Activated CD8-positive, alpha-beta memory T cell treated with anti-CD3 and anti-CD28 coated beads, Interleukin-2, amount 50 U/mL, for 24 hours (primary cell): ENCODE data around the gene SRF.
"Not testable (repeated sequence)": the region's sequence is repeated elsewhere in the genome, so short reads cannot be mapped to it uniquely, and the experiment has no call there.

Source experiments
- DNase-seq: peaks from one replicate; pipeline ENCODE4 v3.0.0-alpha.2; 2020; ENCODE audit errors: extremely low read depth

The SRF gene

DNA sequence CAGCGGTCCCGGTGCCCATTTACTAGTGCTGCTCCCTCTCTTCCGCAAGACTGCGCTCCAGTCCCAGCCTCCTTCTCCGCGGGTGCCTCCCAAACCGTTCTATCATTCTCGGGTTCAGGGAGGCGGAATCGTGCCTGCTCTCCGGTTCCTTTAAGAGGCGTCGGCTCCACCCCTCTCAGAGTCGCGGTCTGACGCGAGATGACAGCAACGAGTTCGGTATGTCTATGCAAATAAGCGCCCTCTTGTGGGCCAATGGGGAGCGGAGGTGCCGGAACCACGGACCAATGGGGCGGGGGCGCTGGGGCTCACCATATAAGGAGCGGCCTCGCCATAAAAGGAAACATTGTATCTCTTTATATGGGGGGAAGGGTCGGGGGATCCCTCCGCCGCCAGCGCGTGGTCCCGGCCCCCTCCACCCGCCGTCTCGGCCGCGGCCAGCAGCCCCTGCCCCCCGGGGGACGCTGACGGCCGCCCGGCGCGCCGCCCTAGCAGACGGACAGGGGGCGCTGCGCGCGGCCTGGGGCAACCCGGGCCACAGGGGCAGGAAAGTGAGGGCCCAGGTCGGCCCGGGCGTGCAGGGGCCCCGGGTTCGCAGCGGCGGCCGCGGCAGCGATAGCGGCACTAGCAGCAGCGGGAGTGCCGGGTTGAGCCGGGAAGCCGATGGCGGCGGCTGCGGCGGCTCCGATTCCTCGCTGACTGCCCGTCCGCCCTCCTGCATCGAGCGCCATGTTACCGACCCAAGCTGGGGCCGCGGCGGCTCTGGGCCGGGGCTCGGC, at the start of gene SRF:
SRF (plus strand) TSS at position 339 of the 776 bp plus-strand sequence; CDS start at position 727, 388 bp downstream.
- peak; percentile 99 for DNase-seq

- no peak for DNase-seq
Measured at GRCh38 chr6:43122146-43122545, 48.9 kb upstream of the SRF start.

GRCh38 chr6:43123461-43124314, 47.4 kb upstream of the SRF start:
- DNase-seq = no peak

- DNase-seq = no peak
Measured at GRCh38 chr6:43124481-43124880, 46.6 kb upstream of the SRF start.

DNA sequence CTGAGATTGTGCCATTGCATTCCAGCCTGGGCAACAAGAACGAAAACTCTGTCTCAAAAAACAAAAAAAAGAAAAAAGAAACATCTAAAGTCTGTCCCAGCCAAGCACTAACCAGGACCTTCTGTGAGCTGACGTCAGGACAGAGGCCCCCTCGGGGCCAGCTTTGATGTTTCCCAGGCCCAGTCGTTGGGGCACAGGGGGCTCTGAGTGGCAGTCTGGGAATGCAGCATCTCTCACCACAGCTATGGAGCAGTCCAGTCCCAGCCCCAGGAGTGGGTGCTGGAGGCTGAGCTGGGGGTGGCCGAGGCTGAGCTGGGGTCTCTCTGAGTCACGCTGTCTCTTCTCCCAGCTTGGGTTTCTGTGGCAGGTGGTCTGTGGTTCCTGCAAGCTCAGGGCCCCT, 46.0 kb upstream of the SRF start:
- DNase-seq = no peak

- no peak for DNase-seq
Measured at GRCh38 chr6:43125555-43125954, 45.5 kb upstream of the SRF start.

GRCh38 chr6:43127180-43127579, 43.9 kb upstream of the SRF start:
- DNase-seq = no peak

GRCh38 chr6:43127877-43128276, 43.2 kb upstream of the SRF start:
- no peak for DNase-seq

DNA sequence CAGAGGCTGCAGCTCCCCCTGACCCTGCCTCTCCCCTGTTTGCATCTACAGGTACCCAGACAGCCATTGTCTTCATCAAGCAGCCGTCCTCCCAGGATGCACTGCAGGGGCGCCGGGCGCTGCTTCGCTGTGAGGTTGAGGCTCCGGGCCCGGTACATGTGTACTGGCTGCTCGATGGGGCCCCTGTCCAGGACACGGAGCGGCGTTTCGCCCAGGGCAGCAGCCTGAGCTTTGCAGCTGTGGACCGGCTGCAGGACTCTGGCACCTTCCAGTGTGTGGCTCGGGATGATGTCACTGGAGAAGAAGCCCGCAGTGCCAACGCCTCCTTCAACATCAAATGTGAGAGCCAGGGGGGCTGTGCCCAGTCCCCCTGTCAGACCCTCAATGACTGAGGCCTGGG, 42.1 kb upstream of the SRF start:
- no peak for DNase-seq

DNA sequence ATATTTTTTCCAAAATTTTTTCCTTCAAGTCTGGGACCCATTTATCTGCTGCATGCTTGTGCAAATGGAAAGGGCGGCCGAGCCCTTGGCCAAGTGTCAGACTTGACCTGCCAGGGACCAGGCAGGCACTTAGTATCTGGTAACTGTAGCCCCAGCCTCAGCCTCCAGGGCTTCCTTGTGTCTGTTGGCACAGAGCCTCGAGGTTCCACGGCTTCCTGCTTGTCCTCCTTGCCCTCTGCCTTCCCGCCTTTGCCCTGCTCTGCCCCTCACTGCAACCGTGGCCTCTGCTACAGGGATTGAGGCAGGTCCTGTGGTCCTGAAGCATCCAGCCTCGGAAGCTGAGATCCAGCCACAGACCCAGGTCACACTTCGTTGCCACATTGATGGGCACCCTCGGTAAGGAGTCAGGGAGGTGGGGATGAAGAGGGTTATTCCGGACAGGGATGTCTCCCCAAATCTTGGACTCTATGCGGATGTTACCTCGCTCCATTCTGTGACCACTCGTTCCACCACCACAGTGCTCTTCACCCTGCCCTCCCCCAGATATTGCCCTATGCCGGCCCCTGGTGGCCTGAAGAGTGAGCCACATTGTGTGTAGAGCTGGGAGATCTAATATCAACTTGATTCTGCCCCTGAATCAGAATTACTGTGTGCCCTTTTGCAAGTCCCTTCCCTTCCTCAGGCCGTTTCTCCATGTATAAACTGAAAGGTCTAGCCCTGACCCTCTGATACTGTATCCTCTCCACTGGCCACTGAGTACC, 41.5 kb upstream of the SRF start:
- DNase-seq = no peak

DNA sequence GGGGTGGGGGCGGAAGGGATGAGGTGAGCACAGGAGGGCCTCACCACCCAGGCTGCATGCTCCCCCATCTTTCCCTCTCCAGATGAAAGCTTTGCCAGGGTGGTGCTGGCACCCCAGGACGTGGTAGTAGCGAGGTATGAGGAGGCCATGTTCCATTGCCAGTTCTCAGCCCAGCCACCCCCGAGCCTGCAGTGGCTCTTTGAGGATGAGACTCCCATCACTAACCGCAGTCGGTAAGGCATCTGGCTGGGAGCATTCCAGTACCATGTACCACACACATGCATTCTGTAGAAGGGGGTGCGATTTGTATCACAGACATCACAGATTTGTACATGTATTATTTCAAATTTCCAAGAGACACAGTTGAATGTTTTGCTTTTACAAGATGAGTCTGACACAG, 40.6 kb upstream of the SRF start:
- no peak for DNase-seq

DNA sequence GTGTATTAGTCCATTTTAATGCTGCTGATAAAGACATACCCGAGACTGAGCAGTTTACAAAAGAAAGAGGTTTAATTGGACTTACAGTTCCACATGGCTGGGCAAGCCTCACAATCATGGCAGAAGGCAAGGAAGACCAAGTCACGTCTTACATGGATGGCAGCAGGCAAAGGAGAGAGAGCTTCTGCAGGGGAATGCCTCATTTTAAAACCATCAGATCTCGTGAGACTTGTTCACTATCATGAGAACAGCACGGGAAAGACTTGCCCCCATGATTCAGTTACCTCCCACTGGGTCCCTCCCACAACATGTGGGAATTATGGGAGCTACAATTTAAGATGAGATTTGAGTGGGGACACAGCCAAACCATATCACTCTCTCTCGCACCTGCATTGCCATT, 39.7 kb upstream of the SRF start:
- DNase-seq = not testable (repeated sequence)

DNA sequence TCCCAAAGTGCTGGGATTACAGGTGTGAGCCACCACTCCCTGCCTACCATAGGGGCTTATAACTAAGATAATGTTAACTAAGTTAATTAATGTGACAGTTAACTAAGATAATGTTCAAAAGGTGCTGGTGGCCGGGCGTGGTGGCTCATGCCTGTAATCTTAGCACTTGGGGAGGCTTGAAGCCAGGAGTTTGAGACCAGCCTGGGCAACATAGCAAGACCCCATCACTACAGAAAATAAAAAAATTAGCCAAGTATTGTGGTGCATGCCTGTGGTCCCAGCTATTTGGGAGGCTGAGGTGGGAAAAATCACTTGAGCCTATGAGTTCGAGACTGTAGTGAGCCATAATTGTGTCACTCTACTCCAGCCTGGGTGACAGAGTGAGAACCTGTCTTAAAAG, 32.8 kb upstream of the SRF start:
- no peak for DNase-seq

DNA sequence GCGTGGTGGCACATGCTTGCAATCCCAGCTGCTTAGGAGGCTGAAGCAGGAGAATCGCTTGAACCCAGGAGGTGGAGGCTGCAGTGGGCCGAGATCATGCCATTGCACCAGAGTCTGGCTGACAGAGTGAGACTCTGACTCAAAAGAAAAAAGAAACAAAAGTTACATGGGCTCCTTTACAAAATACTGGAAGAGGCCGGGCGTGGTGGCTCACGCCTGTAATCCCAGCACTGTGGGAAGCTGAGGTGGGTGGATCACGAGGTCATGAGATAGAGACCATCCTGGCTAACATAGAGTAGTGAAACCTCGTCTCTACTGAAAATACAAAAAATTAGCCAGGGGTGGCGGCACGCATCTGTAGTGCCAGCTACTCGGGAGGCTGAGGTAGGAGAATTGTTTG, 31.1 kb upstream of the SRF start:
- not testable (repeated sequence) for DNase-seq

DNA sequence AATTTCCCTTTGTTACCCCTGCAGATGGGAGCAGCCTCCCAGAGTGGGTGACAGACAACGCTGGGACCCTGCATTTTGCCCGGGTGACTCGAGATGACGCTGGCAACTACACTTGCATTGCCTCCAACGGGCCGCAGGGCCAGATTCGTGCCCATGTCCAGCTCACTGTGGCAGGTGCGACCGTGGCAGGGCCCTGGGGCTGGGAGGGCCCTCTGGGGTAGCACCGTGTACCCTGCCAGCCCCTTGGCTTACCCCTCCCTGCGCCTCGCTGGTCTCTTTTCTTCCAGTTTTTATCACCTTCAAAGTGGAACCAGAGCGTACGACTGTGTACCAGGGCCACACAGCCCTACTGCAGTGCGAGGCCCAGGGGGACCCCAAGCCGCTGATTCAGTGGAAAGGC, 29.4 kb upstream of the SRF start:
- no peak for DNase-seq

DNA sequence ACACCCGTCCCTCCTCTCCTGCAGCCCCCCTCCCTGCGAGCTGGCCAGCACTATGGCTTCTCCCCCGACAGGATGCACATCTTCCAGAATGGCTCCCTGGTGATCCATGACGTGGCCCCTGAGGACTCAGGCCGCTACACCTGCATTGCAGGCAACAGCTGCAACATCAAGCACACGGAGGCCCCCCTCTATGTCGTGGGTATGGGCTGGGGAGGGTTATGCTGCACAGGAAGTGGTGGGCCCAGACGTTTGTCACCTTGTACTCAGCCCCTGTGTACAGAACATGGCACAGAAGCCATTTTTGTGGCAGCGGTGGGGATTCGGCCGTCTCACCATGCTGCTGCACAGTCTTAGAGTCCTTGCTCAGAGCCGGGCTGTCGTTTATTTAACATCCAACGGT, 29.0 kb upstream of the SRF start:
- DNase-seq = no peak

DNA sequence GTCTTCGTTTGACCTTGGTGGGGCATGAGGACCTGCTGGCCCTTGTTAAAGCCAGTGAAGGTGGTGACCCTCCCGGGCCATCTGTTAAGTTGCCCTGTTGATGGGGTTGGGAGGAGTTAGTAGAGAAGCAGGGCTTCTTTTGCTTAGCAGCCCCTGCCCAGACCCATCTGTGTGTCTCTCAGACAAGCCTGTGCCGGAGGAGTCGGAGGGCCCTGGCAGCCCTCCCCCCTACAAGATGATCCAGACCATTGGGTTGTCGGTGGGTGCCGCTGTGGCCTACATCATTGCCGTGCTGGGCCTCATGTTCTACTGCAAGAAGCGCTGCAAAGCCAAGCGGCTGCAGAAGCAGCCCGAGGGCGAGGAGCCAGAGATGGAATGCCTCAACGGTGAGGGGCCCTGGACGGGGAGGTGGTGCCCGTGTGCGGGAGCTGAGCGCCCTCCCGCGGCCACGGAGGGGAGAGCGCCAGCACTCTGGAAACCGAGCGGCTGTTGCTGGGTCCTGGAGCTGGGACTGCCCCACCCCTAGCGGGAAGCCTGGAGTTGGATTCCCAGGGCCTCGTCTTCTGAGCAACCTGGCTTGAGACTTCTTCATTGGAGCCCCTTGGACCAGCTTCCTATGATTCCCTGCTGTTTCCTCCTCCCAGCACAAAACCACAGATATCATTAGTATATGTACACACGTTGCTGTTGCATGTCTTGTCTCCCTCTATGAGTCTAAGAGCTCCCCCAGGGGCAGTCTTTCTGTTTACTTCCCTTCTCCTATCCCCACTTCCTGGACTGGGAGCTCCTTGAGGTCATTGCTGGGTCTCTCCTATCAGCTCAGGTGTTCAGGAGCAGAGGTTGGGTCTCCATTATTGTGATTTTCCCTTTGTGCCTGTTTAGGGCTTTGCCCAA, 27.6 kb upstream of the SRF start:
- DNase-seq = peak; percentile 31

DNA sequence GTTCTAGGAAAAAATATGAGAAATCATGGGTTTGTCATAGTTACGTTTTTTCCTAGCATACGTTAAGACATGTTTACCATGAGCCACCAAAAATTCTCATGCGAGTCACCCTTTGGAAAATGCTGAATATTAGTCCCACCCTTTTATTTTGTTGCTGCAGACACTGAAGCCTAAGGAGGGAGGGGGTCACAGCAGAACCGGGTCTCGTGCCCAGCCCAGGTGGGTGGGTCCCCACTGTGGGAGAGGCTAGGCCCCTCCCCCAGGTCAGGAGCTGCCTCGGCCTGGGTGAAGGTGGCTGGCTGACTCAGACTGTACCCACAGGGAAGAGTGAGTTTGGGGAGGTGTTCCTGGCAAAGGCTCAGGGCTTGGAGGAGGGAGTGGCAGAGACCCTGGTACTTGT, 26.2 kb upstream of the SRF start:
- DNase-seq = no peak

DNA sequence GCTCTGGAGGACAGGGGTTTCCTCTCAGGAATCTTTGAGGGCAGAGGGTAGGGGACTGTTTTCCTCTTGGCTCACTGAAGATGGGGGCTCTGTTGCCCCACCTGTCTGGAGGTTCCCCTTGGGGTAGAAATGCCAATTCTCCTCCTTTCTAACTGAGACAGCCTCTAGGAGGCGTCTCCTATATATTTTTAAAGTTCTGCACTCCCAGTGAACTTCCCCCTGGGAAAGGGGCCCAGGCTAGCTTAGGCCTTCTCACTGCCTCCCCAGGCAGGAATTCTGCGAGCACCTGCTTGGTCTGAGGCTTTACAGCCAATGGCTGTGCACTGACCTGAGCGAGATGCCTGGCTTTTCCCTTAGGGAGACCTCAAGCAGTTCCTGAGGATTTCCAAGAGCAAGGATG, 24.8 kb upstream of the SRF start:
- no peak for DNase-seq

DNA sequence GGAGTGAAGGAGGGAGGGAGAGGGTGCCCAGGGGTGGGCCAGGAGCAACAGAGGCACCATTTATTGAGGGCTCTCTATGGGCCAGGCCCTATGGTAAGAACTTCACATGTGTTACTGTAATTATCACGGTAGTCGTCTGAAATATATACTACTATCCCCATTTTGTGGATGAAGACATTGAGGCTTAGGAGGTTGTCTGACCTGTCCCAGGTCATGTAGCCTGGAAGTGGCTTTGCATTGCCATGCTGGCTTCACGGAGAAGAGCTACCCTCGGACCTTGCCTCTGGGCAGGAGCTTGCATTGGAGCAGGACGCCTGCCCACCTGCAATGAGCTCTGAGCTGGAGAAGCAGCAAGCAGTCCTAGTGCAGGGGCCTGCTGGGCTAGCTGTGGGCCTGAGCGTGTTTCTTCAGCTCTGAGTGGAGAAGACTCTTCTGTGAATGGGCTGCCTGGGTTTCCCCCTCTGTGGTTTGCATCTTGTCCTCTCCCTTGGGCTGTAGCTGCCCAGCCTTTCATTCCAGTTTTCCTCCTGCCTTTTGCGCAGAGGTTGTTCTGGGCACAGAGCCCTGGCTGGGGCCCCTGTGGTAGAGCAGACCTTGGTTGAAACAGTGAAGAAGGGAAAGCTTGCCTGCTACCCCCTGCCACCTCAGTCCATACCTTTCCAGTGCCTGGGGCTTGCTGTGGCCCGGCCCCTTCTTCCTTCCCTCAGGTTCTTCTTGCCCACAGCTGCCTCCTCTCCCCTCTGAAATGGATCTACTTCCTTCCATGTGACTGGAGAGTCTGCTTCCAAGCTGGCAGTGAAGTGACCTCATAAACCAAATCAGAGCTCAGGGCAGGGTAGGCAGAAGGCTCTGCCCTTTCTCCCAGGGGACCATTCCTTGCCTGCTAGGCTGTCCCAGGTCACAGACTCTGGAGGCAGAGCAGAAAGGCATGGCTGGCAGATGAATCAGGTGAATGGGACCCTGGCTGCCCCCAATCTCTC, 24.1 kb upstream of the SRF start:
- no peak for DNase-seq
